T-cell (primary cell): ENCODE results near the gene RNF217. TPM values are rescaled to one million over a fixed set of nuclear protein-coding genes. Genes with fewer than 3 reads are reported as not detected.

ENCODE experiments used
- ATAC-seq, 4 experiments: fragments of 200-7000 bp in 3 of 4; fragments of 150-1000 bp in 1 of 4; cut with Tn5 transposase; replicated peaks in 1 of 4; 1 replicate in 3 of 4; 2 replicates in 1 of 4; pipeline ENCODE4 v1.10.0; 2021; ENCODE audit warnings: moderate library complexity in 3 of 4, mild to moderate bottlenecking in 2 of 4, moderate number of reproducible peaks in 1 of 4
- CTCF ChIA-PET, 2 donors: fragments of 300-600 bp; sonication (Branson Sonifier 250); formaldehyde crosslinking; loops; one replicate each; lab custom pipeline; 2022; ENCODE audit warnings: antibody characterized with exemption in 2 of 2; lab: Charles Lee
- POLR2A ChIA-PET, 2 donors: fragments of 300-600 bp; sonication (Branson Sonifier 250); formaldehyde crosslinking; loops; one replicate each; lab custom pipeline; 2022; ENCODE audit warnings: antibody characterized with exemption in 2 of 2; lab: Charles Lee
- DNase-seq, 35 experiments: peaks; one replicate each; pipeline versions ENCODE4 v3.0.0 to v3.0.0-alpha.2; 2013 to 2023
- H3K27ac ChIP-seq: one replicate; pipeline ENCODE4 v1.5.1; 2013; ENCODE audit warnings: low read length
- H3K27me3 ChIP-seq, 2 experiments: replicated peaks in 1 of 2; 1 replicate in 1 of 2; 2 replicates in 1 of 2; pipeline versions ENCODE4 v1.6.1 to v1.7.0; 2013; ENCODE audit warnings: low read length in 1 of 2, mixed read lengths in 1 of 2; ENCODE audit not compliant: control insufficient read depth in 2 of 2, insufficient read depth in 2 of 2; ENCODE audit errors: extremely low read depth in 1 of 2
- H3K36me3 ChIP-seq, 2 donors: 1 replicate in 1 of 2; 2 replicates in 1 of 2; pipeline versions ENCODE4 v1.6.1 to v1.7.0; 2013; ENCODE audit warnings: low read length in 1 of 2; ENCODE audit not compliant: control insufficient read depth in 2 of 2, insufficient read depth in 1 of 2; ENCODE audit errors: extremely low read depth in 1 of 2
- H3K4me1 ChIP-seq, 2 experiments: 1 replicate in 1 of 2; 2 replicates in 1 of 2; pipeline versions ENCODE4 v1.6.1 to v1.7.0; 2013; ENCODE audit warnings: low read length in 2 of 2, mixed read lengths in 1 of 2; ENCODE audit not compliant: insufficient read depth in 2 of 2, control insufficient read depth in 1 of 2; ENCODE audit errors: extremely low read depth in 1 of 2
- H3K4me3 ChIP-seq, 2 donors: 1 replicate in 1 of 2; 2 replicates in 1 of 2; pipeline versions ENCODE4 v1.5.1 to v1.7.0; 2013; ENCODE audit warnings: mild to moderate bottlenecking in 2 of 2, low read length in 1 of 2, moderate library complexity in 1 of 2; ENCODE audit not compliant: control insufficient read depth in 1 of 2; ENCODE audit errors: extremely low read depth in 1 of 2
- H3K9me3 ChIP-seq: 2 replicates; pipeline ENCODE4 v1.7.0; 2013
- H3K27ac Mint-ChIP-seq, 2 donors: one replicate each; pipeline ENCODE4 v1.8.0; 2020 to 2021; ENCODE audit warnings: mild to moderate bottlenecking in 2 of 2, mixed read lengths in 2 of 2
- H3K27me3 Mint-ChIP-seq, 2 donors: one replicate each; pipeline ENCODE4 v1.8.0; 2021 to 2022; ENCODE audit warnings: mixed read lengths in 2 of 2
- H3K36me3 Mint-ChIP-seq: one replicate; pipeline ENCODE4 v1.8.0; 2021; ENCODE audit warnings: mixed read lengths
- H3K4me1 Mint-ChIP-seq, 3 donors: one replicate each; pipeline ENCODE4 v1.8.0; 2020 to 2022; ENCODE audit warnings: mixed read lengths in 3 of 3, mild to moderate bottlenecking in 1 of 3
- H3K4me3 Mint-ChIP-seq, 3 donors: one replicate each; pipeline ENCODE4 v1.8.0; 2020 to 2022; ENCODE audit warnings: mild to moderate bottlenecking in 3 of 3, mixed read lengths in 3 of 3, moderate library complexity in 3 of 3
- H3K9me3 Mint-ChIP-seq, 3 donors: one replicate each; pipeline ENCODE4 v1.8.0; 2020 to 2022; ENCODE audit warnings: mixed read lengths in 3 of 3
- WGBS: methylation state at CpG from one replicate; pipeline ENCODE4 v1.1.5; 2013; ENCODE audit warnings: missing lambda C conversion rate; ENCODE audit not compliant: insufficient coverage; 5-methylcytosine and 5-hydroxymethylcytosine counted together
- total RNA-seq, 35 experiments: library from RNA in 6 of 35; stranded (reverse) in 6 of 35; fragments of 120-200 nt in 1 of 35; gene quantifications; one replicate each; pipeline versions ENCODE4 v1.2.1 to v1.2.4 and lab custom pipeline; 2013 to 2026

RNF217 gene
- total RNA-seq, 5 donors from 2014 or later (not counting 1 experiment from before 2014, with no cell fraction given): 0.16 to 0.89 (median 0.59) TPM

GRCh38 chr6:125098253-125098652 lies 136.0 kb downstream of the RNF217 start:
- Mint-ChIP-seq H3K27me3 (peaks cover 11% of the 10 kb centered on the region in 2 donors), H3K27ac (no peak overlapping the region), H3K4me1 (peaks cover 12 to 24% (median 13%) of the 10 kb centered on the region in 3 donors), H3K36me3 (no peaks in the 10 kb centered on the region), H3K9me3 (no peaks in the 10 kb centered on the region), H3K4me3 (peak overlapping the region in 1 of 3 donors; percentile 79)
- H3K9me3 ChIP-seq: no peaks in the 10 kb centered on the region
- ChIA-PET POLR2A (no interaction called here), CTCF (interaction anchor here in 1 of 2 donors (1.3 kb wide), 1 partner anchor 15 kb away, joined by 4 read pairs; no protein-coding TSS in a partner anchor)
- WGBS: 40% methylated on average over 1 of the region's 4 CpGs
- ATAC-seq (no peak), DNase-seq (no peak)
- H3K4me1 ChIP-seq: peaks cover 8 to 17% of the 10 kb centered on the region in 2 experiments
- H3K27ac ChIP-seq: no peak overlapping the region
- H3K36me3 ChIP-seq: no peaks in the 10 kb centered on the region
- peaks cover 0 to 3% of the 10 kb centered on the region in 2 experiments for H3K27me3 ChIP-seq
- H3K4me3 ChIP-seq: no peak overlapping the region

GRCh38 chr6:125099211-125100073 lies 137.2 kb downstream of the RNF217 start:
- POLR2A ChIA-PET: interaction anchor here in 1 of 2 donors (0.8 kb wide), 1 partner anchor 11 kb away, joined by 6 read pairs; no protein-coding TSS in a partner anchor
- WGBS: 2% methylated on average over 38 of the region's 48 CpGs
- peaks cover 12 to 24% (median 13%) of the 10 kb centered on the region in 3 donors for H3K4me1 Mint-ChIP-seq

DNA sequence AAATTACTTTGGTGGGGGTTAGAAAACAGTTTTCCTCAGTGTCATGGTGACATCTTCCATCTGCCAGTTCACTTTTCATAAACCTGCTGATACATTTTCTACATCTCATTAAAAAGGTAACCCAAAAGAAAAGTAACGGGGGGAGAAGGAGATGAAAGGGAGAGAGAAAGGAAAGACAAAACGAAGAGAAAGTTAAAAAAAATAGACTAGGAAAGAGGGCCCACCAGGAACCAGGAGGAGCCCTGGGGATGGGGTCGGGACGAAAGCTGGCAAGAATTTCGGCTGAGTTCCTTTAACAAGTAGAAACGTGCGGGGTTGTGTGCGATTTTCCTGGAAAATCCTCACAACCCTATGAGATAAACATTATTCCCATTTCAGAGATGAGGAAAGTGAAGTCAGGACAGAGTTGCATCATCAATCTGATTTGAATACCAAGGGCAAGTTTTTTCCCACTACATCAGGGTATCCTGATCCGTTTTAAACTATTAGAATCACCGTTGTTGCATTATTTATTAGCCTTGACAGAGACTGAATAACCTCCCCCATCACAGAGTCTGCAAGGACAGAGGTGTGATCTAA lies 137.9 kb downstream of the RNF217 start:
- peaks cover 8 to 17% of the 10 kb centered on the region in 2 experiments for H3K4me1 ChIP-seq
- H3K4me3 Mint-ChIP-seq: peak overlapping the region; percentile 62 to 79 (median 70)
- DNase-seq: no peak

More at GRCh38 chr6:125099211-125100073, 137.2 kb downstream of the RNF217 start:
- Mint-ChIP-seq H3K4me3 (peak overlapping the region; percentile 62 to 79 (median 70)), H3K27me3 (peaks cover 10 to 11% of the 10 kb centered on the region in 2 donors), H3K36me3 (no peaks in the 10 kb centered on the region), H3K27ac (no peak overlapping the region), H3K9me3 (no peaks in the 10 kb centered on the region)
- Histone ChIP-seq H3K27me3 (peaks cover 0 to 3% of the 10 kb centered on the region in 2 experiments), H3K36me3 (no peaks in the 10 kb centered on the region), H3K4me3 (peak overlapping the region; percentile 42 to 67), H3K27ac (no peak overlapping the region), H3K4me1 (peaks cover 8 to 17% of the 10 kb centered on the region in 2 experiments), H3K9me3 (no peaks in the 10 kb centered on the region)
- DNase-seq: peak in 22 of 35 experiments; percentile 1 to 30 (median 7)
- CTCF ChIA-PET: interaction anchor here in 1 of 2 donors (1.3 kb wide), 1 partner anchor 13 kb away, joined by 4 read pairs; no protein-coding TSS in a partner anchor
- ATAC-seq: peak; percentile 58 to 80 (median 72)

GRCh38 chr6:125101128-125101527 lies 138.9 kb downstream of the RNF217 start:
- Histone ChIP-seq H3K27ac (no peak overlapping the region), H3K9me3 (no peaks in the 10 kb centered on the region), H3K4me1 (peaks cover 8 to 17% of the 10 kb centered on the region in 2 experiments), H3K4me3 (no peak overlapping the region), H3K27me3 (peaks cover 0 to 3% of the 10 kb centered on the region in 2 experiments), H3K36me3 (no peaks in the 10 kb centered on the region)
- ChIA-PET POLR2A (no interaction called here), CTCF (no interaction called here)
- peaks cover 10 to 11% of the 10 kb centered on the region in 2 donors for H3K27me3 Mint-ChIP-seq
- no peaks in the 10 kb centered on the region for H3K36me3 Mint-ChIP-seq
- no peaks in the 10 kb centered on the region for H3K9me3 Mint-ChIP-seq
- WGBS: no CpG with 5 or more reads among the region's 1 CpG
- no peak overlapping the region for H3K27ac Mint-ChIP-seq
- no peak for ATAC-seq
- H3K4me1 Mint-ChIP-seq: peaks cover 12 to 24% (median 13%) of the 10 kb centered on the region in 3 donors
- no peak for DNase-seq
- H3K4me3 Mint-ChIP-seq: no peak overlapping the region

More for the DNA sequence above, 137.9 kb downstream of the RNF217 start:
- Histone ChIP-seq H3K36me3 (no peaks in the 10 kb centered on the region), H3K9me3 (no peaks in the 10 kb centered on the region), H3K4me3 (peak overlapping the region; percentile 42 to 67), H3K27me3 (peaks cover 0 to 3% of the 10 kb centered on the region in 2 experiments), H3K27ac (no peak overlapping the region)
- peaks cover 10 to 11% of the 10 kb centered on the region in 2 donors for H3K27me3 Mint-ChIP-seq
- H3K36me3 Mint-ChIP-seq: no peaks in the 10 kb centered on the region
- ChIA-PET CTCF (no interaction called here), POLR2A (no interaction called here)
- WGBS: 100% methylated on average over 3 of the region's 10 CpGs
- H3K4me1 Mint-ChIP-seq: peaks cover 12 to 24% (median 13%) of the 10 kb centered on the region in 3 donors
- no peaks in the 10 kb centered on the region for H3K9me3 Mint-ChIP-seq
- ATAC-seq: no peak
- no peak overlapping the region for H3K27ac Mint-ChIP-seq

DNA sequence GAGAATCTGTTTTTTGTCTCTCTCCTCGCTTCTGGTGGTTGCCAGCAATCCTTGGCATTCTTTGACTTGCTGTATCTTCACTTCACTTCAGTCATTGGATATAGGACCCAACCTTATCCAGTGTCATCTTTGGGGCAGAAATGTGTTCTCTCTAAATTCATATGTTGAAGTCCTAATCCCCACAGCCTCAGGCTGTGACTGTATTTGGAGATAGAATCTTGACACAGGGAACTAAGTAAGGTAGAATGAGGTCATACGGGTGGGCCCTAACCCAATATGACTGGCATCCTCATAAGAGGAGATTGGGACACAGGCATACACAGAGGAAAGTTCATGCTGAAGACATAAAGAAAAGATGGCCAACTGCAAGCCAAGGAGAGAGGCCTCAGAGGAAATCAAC lies 139.4 kb downstream of the RNF217 start:
- POLR2A ChIA-PET: no interaction called here

GRCh38 chr6:125102411-125102810 lies 140.2 kb downstream of the RNF217 start:
- POLR2A ChIA-PET: no interaction called here
- H3K27me3 ChIP-seq: peaks cover 0 to 3% of the 10 kb centered on the region in 2 experiments
- DNase-seq (no peak), ATAC-seq (no peak)
- no peaks in the 10 kb centered on the region for H3K9me3 ChIP-seq
- peaks cover 12 to 24% (median 13%) of the 10 kb centered on the region in 3 donors for H3K4me1 Mint-ChIP-seq
- no peaks in the 10 kb centered on the region for H3K9me3 Mint-ChIP-seq
- no peaks in the 10 kb centered on the region for H3K36me3 Mint-ChIP-seq
- no peak overlapping the region for H3K27ac Mint-ChIP-seq
- H3K4me3 Mint-ChIP-seq: no peak overlapping the region
- peaks cover 8 to 17% of the 10 kb centered on the region in 2 experiments for H3K4me1 ChIP-seq
- no peak overlapping the region for H3K27ac ChIP-seq
- no peak overlapping the region for H3K4me3 ChIP-seq
- H3K36me3 ChIP-seq: no peaks in the 10 kb centered on the region
- peaks cover 5 to 7% of the 10 kb centered on the region in 2 donors for H3K27me3 Mint-ChIP-seq
- CTCF ChIA-PET: interaction anchor here in 1 of 2 donors (0.5 kb wide), 1 partner anchor 794 kb away, joined by 3 read pairs; no protein-coding TSS in a partner anchor
- WGBS: no CpG with 5 or more reads among the region's 3 CpGs

More for the DNA sequence above, 139.4 kb downstream of the RNF217 start:
- peaks cover 0 to 3% of the 10 kb centered on the region in 2 experiments for H3K27me3 ChIP-seq
- DNase-seq (no peak), ATAC-seq (no peak)
- Mint-ChIP-seq H3K9me3 (no peaks in the 10 kb centered on the region), H3K36me3 (no peaks in the 10 kb centered on the region), H3K4me3 (no peak overlapping the region), H3K27ac (peak overlapping the region in 1 of 2 donors; percentile 5), H3K27me3 (peaks cover 9 to 10% of the 10 kb centered on the region in 2 donors), H3K4me1 (peaks cover 12 to 24% (median 13%) of the 10 kb centered on the region in 3 donors)
- no peaks in the 10 kb centered on the region for H3K9me3 ChIP-seq
- peaks cover 8 to 17% of the 10 kb centered on the region in 2 experiments for H3K4me1 ChIP-seq
- WGBS: 78% methylated on average over 2 of the region's 2 CpGs
- H3K36me3 ChIP-seq: no peaks in the 10 kb centered on the region
- H3K27ac ChIP-seq: no peak overlapping the region
- no peak overlapping the region for H3K4me3 ChIP-seq
- CTCF ChIA-PET: no interaction called here
